Stimulated activated naive CD8-positive, alpha-beta T cell treated with anti-CD3 and anti-CD28 coated beads, Interleukin-15, Interleukin-2, amounts not matched to agents 100 ng/mL and 50 ng/mL, for 24 hours (primary cell): ENCODE measurements around the gene CTBP1.

ENCODE experiments used
- H3K27ac Mint-ChIP-seq: one replicate; pipeline ENCODE4 v1.8.0; 2021; ENCODE audit warnings: mild to moderate bottlenecking, mixed read lengths
- H3K27me3 Mint-ChIP-seq: one replicate; pipeline ENCODE4 v1.8.0; 2021; ENCODE audit warnings: mixed read lengths
- H3K36me3 Mint-ChIP-seq: one replicate; pipeline ENCODE4 v1.8.0; 2021; ENCODE audit warnings: low read depth, mixed read lengths
- H3K4me1 Mint-ChIP-seq: one replicate; pipeline ENCODE4 v1.8.0; 2021; ENCODE audit warnings: low read depth, mixed read lengths
- H3K4me3 Mint-ChIP-seq: one replicate; pipeline ENCODE4 v1.8.0; 2021; ENCODE audit warnings: mild to moderate bottlenecking, mixed read lengths
- H3K9me3 Mint-ChIP-seq: one replicate; pipeline ENCODE4 v1.8.0; 2021; ENCODE audit warnings: mixed read lengths

Gene CTBP1

GRCh38 chr4:1266881-1267763 is 18.2 kb upstream of the CTBP1 start:
- Mint-ChIP-seq H3K27me3 (no peaks in the 10 kb centered on the region), H3K4me1 (peaks cover 11% of the 10 kb centered on the region), H3K4me3 (peak overlapping the region; percentile 76), H3K36me3 (no peaks in the 10 kb centered on the region), H3K9me3 (no peaks in the 10 kb centered on the region), H3K27ac (peak overlapping the region; percentile 92)

DNA sequence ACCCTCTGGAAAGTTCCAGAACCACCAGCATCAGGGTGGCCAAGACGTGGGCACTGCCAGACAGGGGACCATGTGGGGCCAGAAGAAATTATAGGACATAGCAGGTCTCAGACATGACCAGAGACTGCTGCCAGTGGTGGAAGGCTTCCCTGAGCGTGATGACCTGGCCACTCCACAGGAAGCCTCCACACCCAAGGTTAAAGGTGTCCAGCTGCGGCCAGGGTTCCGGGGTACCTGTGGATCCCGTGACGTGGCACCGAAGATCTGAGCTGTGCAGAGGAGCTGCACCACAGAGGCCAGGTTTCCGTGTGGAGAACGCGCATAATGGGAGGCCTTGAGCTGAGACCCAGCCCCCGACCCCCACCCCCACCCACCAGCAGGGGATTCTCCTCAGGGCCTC is 16.4 kb upstream of the CTBP1 start:
- Mint-ChIP-seq H3K27ac (no peak overlapping the region), H3K36me3 (no peaks in the 10 kb centered on the region), H3K4me1 (peaks cover 14% of the 10 kb centered on the region), H3K9me3 (no peaks in the 10 kb centered on the region), H3K4me3 (no peak overlapping the region), H3K27me3 (no peaks in the 10 kb centered on the region)

DNA sequence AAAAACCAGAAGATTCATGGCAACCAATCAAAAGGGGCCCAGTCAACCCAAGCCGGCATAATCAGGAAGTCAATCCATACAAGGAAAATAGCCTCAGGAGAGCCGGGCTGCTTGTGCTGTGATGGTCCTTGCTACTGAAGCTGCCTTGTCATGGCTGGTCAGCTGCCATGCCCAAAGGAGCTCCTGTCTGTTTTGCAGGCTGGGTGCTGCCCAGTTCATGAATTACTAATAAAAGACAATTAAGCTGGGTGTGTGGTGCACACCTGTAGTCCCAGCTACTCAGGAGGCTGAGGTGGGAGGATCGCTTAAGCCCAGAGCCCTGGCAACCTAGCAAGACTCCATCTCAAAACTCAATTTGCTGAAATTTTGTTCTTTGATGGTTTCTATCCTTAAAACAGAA is 16.0 kb upstream of the CTBP1 start:
- Mint-ChIP-seq H3K4me1 (peaks cover 18% of the 10 kb centered on the region), H3K4me3 (no peak overlapping the region), H3K36me3 (no peaks in the 10 kb centered on the region), H3K27ac (no peak overlapping the region), H3K27me3 (no peaks in the 10 kb centered on the region), H3K9me3 (no peaks in the 10 kb centered on the region)

DNA sequence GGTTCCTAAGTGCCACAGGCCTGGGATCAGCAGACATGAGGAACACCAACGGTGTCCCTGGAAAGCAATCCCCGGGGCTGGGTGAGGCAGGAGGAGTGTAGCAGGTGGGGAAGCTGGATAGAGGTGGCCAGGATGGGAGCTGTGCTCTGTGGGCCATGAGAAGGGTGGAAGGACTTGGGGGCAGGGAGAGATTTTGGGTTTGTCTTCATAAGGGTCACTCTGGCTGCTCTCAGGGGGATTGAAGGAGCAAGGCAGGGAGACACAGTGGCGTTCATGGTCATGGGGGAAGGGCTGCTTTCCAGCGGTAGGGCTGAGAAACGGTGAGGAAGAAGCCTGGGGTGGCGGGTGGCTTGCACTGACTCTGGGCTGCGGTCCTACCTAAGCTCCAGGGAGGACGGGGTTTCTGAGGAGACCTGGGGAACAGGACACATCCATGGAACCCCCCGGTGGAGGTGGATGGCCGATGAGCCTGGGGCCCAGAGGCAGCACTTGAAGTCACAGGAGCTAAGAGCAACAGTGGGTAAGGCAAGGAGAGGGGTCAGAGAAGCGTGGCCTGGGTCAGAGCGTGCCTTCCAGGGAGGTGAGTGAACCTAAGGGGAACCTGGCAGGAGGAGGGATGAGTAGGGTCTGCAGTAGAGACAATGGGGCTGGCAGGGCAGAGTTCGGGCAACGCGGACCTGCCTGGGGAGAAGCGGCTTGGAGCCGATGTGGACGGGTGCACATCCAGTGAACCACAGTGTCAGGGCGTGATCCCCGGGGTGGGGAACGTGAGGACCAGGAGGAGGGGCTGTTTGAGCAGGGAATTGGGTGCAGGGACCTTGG is 12.4 kb upstream of the CTBP1 start:
- H3K4me1 Mint-ChIP-seq = peaks cover 28% of the 10 kb centered on the region
- H3K4me3 Mint-ChIP-seq = no peak overlapping the region
- no peak overlapping the region for H3K27ac Mint-ChIP-seq
- H3K9me3 Mint-ChIP-seq = peaks cover 8% of the 10 kb centered on the region
- no peaks in the 10 kb centered on the region for H3K27me3 Mint-ChIP-seq
- H3K36me3 Mint-ChIP-seq = no peaks in the 10 kb centered on the region

GRCh38 chr4:1260418-1261106 is 11.6 kb upstream of the CTBP1 start:
- no peaks in the 10 kb centered on the region for H3K27me3 Mint-ChIP-seq
- H3K4me1 Mint-ChIP-seq = peaks cover 36% of the 10 kb centered on the region
- H3K27ac Mint-ChIP-seq = peak overlapping the region; percentile 2

DNA sequence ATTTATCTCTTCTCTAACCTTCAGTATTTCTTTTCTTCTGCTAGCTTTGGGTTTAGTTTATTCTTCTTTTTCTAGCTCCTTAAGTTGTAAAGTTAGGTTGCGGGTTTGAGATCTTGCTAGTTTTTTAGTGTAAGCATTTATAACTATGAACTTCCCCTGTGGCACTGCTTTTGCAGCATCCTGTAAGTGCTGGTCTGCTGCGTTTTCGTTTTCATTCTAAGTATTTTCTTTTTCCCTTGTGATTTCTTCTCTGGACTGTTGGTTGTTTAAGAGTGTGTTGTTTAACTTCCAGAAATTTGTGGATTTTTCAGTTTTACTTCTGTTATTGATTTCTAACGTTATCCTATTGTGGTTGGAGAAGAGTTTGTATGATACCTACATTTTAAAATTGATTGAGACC is 11.0 kb upstream of the CTBP1 start:
- Mint-ChIP-seq H3K27ac (peak overlapping the region; percentile 2), H3K36me3 (peaks cover 5% of the 10 kb centered on the region), H3K27me3 (no peaks in the 10 kb centered on the region), H3K4me3 (no peak overlapping the region), H3K9me3 (peaks cover 16% of the 10 kb centered on the region), H3K4me1 (peaks cover 42% of the 10 kb centered on the region)

More at GRCh38 chr4:1260418-1261106, 11.6 kb upstream of the CTBP1 start:
- Mint-ChIP-seq H3K4me3 (no peak overlapping the region), H3K9me3 (peaks cover 15% of the 10 kb centered on the region), H3K36me3 (peaks cover 4% of the 10 kb centered on the region)

DNA sequence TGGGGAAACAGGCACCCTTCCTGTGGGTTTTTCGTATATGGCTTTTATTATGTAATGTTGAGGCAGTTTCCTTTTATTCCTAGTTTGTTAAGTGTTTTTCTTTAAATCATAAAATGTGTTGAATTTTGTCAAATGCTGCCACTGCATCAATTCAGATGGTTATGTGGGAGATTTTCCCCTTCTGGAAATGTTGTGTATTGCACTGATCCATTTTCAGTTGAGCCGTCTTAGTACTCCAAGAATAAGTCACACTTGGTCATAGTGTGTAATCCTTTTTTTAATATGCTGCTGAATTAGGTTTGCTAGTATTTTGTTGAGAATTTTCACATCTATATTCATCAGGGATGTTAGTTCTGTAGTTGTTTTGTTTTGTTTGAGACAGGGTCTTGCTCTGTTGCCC is 9.5 kb upstream of the CTBP1 start:
- H3K27ac Mint-ChIP-seq = no peak overlapping the region
- H3K4me1 Mint-ChIP-seq = peaks cover 57% of the 10 kb centered on the region
- H3K4me3 Mint-ChIP-seq = no peak overlapping the region
- peaks cover 25% of the 10 kb centered on the region for H3K9me3 Mint-ChIP-seq
- H3K27me3 Mint-ChIP-seq = no peaks in the 10 kb centered on the region
- H3K36me3 Mint-ChIP-seq = peaks cover 16% of the 10 kb centered on the region

DNA sequence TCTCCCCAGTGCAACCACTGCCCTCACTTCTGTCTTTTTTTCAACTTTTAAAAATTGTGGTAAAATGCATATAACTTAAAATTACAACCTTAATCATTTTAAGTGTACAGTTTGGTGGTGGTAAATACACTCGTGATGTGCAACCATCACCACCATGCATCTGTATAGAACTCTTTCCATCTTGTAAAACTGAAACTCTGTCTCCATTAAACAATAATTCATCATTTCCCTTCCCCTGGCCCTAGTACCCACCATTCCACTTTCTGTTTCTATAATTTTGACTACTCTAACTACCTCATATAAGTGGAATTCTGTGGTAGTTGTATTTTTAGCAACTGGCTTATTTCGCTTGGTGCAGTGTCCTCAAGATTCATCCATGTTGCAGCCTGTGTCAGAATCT is 6.8 kb upstream of the CTBP1 start:
- peaks cover 42% of the 10 kb centered on the region for H3K36me3 Mint-ChIP-seq
- no peaks in the 10 kb centered on the region for H3K27me3 Mint-ChIP-seq
- peaks cover 25% of the 10 kb centered on the region for H3K9me3 Mint-ChIP-seq
- H3K4me3 Mint-ChIP-seq = no peak overlapping the region
- peak overlapping the region; percentile 75 for H3K27ac Mint-ChIP-seq
- peaks cover 80% of the 10 kb centered on the region for H3K4me1 Mint-ChIP-seq

GRCh38 chr4:1255151-1255550 is 6.2 kb upstream of the CTBP1 start:
- Mint-ChIP-seq H3K9me3 (peaks cover 25% of the 10 kb centered on the region), H3K27me3 (no peaks in the 10 kb centered on the region), H3K4me1 (peaks cover 81% of the 10 kb centered on the region), H3K36me3 (peaks cover 42% of the 10 kb centered on the region), H3K27ac (no peak overlapping the region), H3K4me3 (no peak overlapping the region)

DNA sequence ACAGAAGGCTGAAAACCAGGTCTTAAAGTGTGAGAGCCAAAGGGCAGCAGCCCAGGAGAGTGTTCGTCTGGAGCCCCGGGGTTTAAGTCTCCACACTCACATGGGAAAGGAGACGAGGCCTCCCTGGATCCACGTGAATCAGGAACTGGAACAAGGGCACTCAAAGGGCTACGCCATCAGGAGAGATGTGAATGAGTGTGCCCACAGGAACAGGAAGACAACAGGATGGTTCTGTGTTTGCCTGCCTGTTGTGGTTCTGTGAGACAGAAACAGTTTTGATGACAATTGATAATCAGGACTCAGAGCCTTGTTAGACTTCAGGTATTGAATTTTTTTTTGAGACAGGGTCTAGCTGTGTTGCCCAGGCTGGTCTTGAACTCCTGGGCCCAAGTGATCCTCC is 4.9 kb upstream of the CTBP1 start:
- no peak overlapping the region for H3K4me3 Mint-ChIP-seq
- H3K4me1 Mint-ChIP-seq = peaks cover 76% of the 10 kb centered on the region
- H3K36me3 Mint-ChIP-seq = peaks cover 42% of the 10 kb centered on the region
- peaks cover 25% of the 10 kb centered on the region for H3K9me3 Mint-ChIP-seq
- H3K27ac Mint-ChIP-seq = peak overlapping the region; percentile 72
- H3K27me3 Mint-ChIP-seq = no peaks in the 10 kb centered on the region

- H3K4me3 Mint-ChIP-seq = no peak overlapping the region
- no peaks in the 10 kb centered on the region for H3K27me3 Mint-ChIP-seq
- no peak overlapping the region for H3K27ac Mint-ChIP-seq
- H3K9me3 Mint-ChIP-seq = peaks cover 21% of the 10 kb centered on the region
- H3K4me1 Mint-ChIP-seq = peaks cover 69% of the 10 kb centered on the region
- H3K36me3 Mint-ChIP-seq = peaks cover 42% of the 10 kb centered on the region
These were observed 4.1 kb upstream of the CTBP1 start for GRCh38 chr4:1252928-1253492.

DNA sequence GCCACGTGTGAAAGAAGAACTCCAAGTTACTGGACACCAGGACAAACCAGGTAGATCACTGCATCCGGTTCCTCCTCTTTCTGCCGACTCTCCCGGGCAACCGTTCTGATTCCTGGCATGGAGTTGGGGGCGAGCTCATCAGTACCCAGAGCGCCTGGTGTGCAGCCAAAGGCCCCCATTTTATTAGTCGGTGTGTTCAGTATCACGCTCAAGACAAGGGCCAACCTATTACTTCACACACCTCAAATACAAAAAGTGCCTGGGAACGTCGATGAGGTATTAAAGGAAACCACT is 2.8 kb upstream of the CTBP1 start:
- peaks cover 70% of the 10 kb centered on the region for H3K4me1 Mint-ChIP-seq
- H3K36me3 Mint-ChIP-seq = peaks cover 42% of the 10 kb centered on the region
- H3K27me3 Mint-ChIP-seq = no peaks in the 10 kb centered on the region
- H3K9me3 Mint-ChIP-seq = peaks cover 21% of the 10 kb centered on the region
- H3K27ac Mint-ChIP-seq = no peak overlapping the region
- H3K4me3 Mint-ChIP-seq = peak overlapping the region; percentile 89

GRCh38 chr4:1250921-1251772 is 2.2 kb upstream of the CTBP1 start:
- H3K9me3 Mint-ChIP-seq = peaks cover 15% of the 10 kb centered on the region
- H3K4me3 Mint-ChIP-seq = peak overlapping the region; percentile 89
- H3K27ac Mint-ChIP-seq = peak overlapping the region; percentile 96
- H3K36me3 Mint-ChIP-seq = peaks cover 42% of the 10 kb centered on the region
- peaks cover 72% of the 10 kb centered on the region for H3K4me1 Mint-ChIP-seq
- no peaks in the 10 kb centered on the region for H3K27me3 Mint-ChIP-seq

GRCh38 chr4:1250527-1250812 is 1.5 kb upstream of the CTBP1 start:
- peaks cover 9% of the 10 kb centered on the region for H3K9me3 Mint-ChIP-seq
- peaks cover 72% of the 10 kb centered on the region for H3K4me1 Mint-ChIP-seq
- H3K4me3 Mint-ChIP-seq = peak overlapping the region; percentile 89
- H3K27me3 Mint-ChIP-seq = no peaks in the 10 kb centered on the region
- peaks cover 37% of the 10 kb centered on the region for H3K36me3 Mint-ChIP-seq
- H3K27ac Mint-ChIP-seq = peak overlapping the region; percentile 96
